ENCODE results near the gene IL19.

GRCh38 chr1:206834711-206835110, 64.1 kb downstream of the IL19 start:
- no peak for TF ChIP-seq CTCF (IDR thresholded peaks at IDR 0.05; ENCODE audit: insufficient read depth, low read length, poor library complexity, severe bottlenecking)
- TF ChIP-seq EZH2phosphoT487 (conservative IDR thresholded peaks at IDR 0.05; ENCODE audit: low read length), result no peak
